ENCODE results near the gene DDX42. TPM values are rescaled to one million over a fixed set of nuclear protein-coding genes. Genes with fewer than 3 reads are reported as not detected.

DDX42 gene
- total RNA-seq, 1 donor from 2014 or later: 104 TPM

DNA sequence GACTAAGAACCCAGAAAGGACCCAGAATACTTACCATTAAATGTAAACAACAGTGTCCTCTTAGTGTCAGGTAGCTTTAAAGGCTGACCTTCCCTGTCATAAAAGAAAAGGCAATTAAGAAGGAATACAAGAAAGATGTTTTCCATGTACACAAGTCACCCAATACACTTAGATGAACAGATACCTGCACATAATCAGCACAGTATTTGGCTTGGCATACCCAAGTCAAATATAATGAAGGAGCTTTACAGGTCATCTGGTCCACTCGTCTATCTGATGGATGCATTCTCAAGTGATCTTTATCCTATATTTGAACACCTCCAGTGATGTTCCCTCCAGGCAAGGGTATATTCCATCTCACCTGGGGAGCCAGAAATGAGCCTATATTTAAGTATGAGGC is 21.3 kb upstream of the DDX42 start:
- H3K36me3 Mint-ChIP-seq: peaks cover 19% of the 10 kb centered on the region
- no peak overlapping the region for H3K4me3 ChIP-seq
- H3K4me1 Mint-ChIP-seq: no peaks in the 10 kb centered on the region

DNA sequence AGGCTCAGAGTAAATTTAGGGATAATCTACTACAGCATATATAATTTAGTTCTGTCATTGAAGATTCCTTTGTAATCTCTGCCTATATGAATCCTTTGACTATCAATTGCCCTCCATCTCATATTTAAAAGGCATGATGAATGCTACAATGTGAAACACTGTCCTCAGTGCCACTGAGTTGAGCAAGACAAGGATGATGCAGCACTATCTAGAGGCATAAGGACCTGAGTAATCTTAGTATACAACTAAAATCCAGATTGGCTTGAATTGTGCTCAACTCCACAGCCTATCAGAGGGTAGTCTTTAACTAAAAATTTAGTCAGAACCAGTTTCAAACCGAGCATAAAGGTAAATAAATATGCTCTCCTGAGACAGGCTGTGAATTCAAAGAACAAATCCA is 20.8 kb upstream of the DDX42 start:
- Histone ChIP-seq H2AFZ (replicated peaks) (no peak overlapping the region), H3F3A (ENCODE audit: low read depth) (peaks cover 3% of the 10 kb centered on the region), H3K36me3 (peaks cover 16% of the 10 kb centered on the region), H3K27me3 (no peaks in the 10 kb centered on the region), H3K4me2 (no peak overlapping the region), H4K20me1 (ENCODE audit: low read depth) (no peaks in the 10 kb centered on the region), H3K9me3 (ENCODE audit: low read depth) (no peaks in the 10 kb centered on the region), H3K4me1 (no peaks in the 10 kb centered on the region), H3K4me3 (no peak overlapping the region), H3K79me2 (ENCODE audit: low read depth) (no peaks in the 10 kb centered on the region), H3K27ac (no peak overlapping the region), H3K9ac (no peak overlapping the region)
- Mint-ChIP-seq H3K4me3 (no peak overlapping the region), H3K27me3 (ENCODE audit: insufficient read depth, low read depth) (no peaks in the 10 kb centered on the region), H3K27ac (no peak overlapping the region), H3K9me3 (no peaks in the 10 kb centered on the region), H3K4me1 (no peaks in the 10 kb centered on the region), H3K36me3 (peaks cover 19% of the 10 kb centered on the region)
- no peak for DNase-seq (ENCODE audit: low spot score)
- TF ChIP-seq, protein P1, sequence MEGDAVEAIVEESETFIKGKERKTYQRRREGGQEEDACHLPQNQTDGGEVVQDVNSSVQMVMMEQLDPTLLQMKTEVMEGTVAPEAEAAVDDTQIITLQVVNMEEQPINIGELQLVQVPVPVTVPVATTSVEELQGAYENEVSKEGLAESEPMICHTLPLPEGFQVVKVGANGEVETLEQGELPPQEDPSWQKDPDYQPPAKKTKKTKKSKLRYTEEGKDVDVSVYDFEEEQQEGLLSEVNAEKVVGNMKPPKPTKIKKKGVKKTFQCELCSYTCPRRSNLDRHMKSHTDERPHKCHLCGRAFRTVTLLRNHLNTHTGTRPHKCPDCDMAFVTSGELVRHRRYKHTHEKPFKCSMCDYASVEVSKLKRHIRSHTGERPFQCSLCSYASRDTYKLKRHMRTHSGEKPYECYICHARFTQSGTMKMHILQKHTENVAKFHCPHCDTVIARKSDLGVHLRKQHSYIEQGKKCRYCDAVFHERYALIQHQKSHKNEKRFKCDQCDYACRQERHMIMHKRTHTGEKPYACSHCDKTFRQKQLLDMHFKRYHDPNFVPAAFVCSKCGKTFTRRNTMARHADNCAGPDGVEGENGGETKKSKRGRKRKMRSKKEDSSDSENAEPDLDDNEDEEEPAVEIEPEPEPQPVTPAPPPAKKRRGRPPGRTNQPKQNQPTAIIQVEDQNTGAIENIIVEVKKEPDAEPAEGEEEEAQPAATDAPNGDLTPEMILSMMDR (IDR thresholded peaks at IDR 0.05): no peak
- TF ChIP-seq EZH2phosphoT487 (IDR thresholded peaks at IDR 0.05): no peak
- TF ChIP-seq EZH2 (IDR thresholded peaks at IDR 0.05): no peak

More for the DNA sequence above, 21.3 kb upstream of the DDX42 start:
- TF ChIP-seq, protein P1 (IDR thresholded peaks at IDR 0.05): no peak
- no peak for TF ChIP-seq EZH2phosphoT487 (IDR thresholded peaks at IDR 0.05)
- no peak for TF ChIP-seq EZH2 (IDR thresholded peaks at IDR 0.05)
- Histone ChIP-seq H3K27me3 (no peaks in the 10 kb centered on the region), H3K79me2 (ENCODE audit: low read depth) (no peaks in the 10 kb centered on the region), H4K20me1 (ENCODE audit: low read depth) (no peaks in the 10 kb centered on the region), H3F3A (ENCODE audit: low read depth) (peaks cover 3% of the 10 kb centered on the region), H3K4me2 (no peak overlapping the region), H3K9me3 (ENCODE audit: low read depth) (no peaks in the 10 kb centered on the region), H2AFZ (replicated peaks) (no peak overlapping the region), H3K9ac (no peak overlapping the region), H3K27ac (no peak overlapping the region), H3K36me3 (peaks cover 16% of the 10 kb centered on the region), H3K4me1 (no peaks in the 10 kb centered on the region)
- H3K27me3 Mint-ChIP-seq (ENCODE audit: insufficient read depth, low read depth): no peaks in the 10 kb centered on the region
- no peak overlapping the region for H3K4me3 Mint-ChIP-seq
- H3K27ac Mint-ChIP-seq: no peak overlapping the region
- DNase-seq (ENCODE audit: low spot score): no peak
- H3K9me3 Mint-ChIP-seq: no peaks in the 10 kb centered on the region

DNA sequence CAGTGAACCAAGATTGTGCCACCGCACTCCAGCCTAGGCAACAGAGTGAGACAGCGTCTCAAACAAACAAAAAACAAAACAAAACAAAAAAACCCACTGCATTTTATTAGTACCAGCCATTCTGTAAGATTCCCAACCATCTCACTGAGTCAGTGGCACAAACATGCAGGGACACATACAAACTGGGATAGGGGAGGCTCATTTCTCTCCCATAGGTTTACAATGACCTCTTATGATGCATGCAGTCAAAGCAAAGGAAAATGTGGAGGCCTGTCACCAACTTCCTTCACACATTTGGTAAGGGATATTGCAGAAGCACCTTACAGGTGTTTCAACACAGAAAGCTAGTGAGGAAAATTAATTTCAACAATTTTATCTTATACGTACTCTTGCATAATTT is 19.9 kb upstream of the DDX42 start:
- Mint-ChIP-seq H3K9me3 (no peaks in the 10 kb centered on the region), H3K4me1 (no peaks in the 10 kb centered on the region), H3K4me3 (no peak overlapping the region), H3K36me3 (peaks cover 16% of the 10 kb centered on the region), H3K27ac (no peak overlapping the region), H3K27me3 (ENCODE audit: insufficient read depth, low read depth) (no peaks in the 10 kb centered on the region)
- no peak for DNase-seq (ENCODE audit: low spot score)
- no peak overlapping the region for H3K27ac ChIP-seq
- TF ChIP-seq EZH2phosphoT487 (IDR thresholded peaks at IDR 0.05): no peak
- no peak for TF ChIP-seq EZH2 (IDR thresholded peaks at IDR 0.05)
- TF ChIP-seq, protein P1 (IDR thresholded peaks at IDR 0.05): no peak
- no peak overlapping the region for H3K4me3 ChIP-seq
- H3K27me3 ChIP-seq: no peaks in the 10 kb centered on the region
- peaks cover 3% of the 10 kb centered on the region for H3F3A ChIP-seq (ENCODE audit: low read depth)
- no peaks in the 10 kb centered on the region for H3K79me2 ChIP-seq (ENCODE audit: low read depth)
- no peaks in the 10 kb centered on the region for H3K4me1 ChIP-seq
- no peak overlapping the region for H2AFZ ChIP-seq (replicated peaks)
- no peaks in the 10 kb centered on the region for H4K20me1 ChIP-seq (ENCODE audit: low read depth)
- H3K9ac ChIP-seq: no peak overlapping the region
- H3K36me3 ChIP-seq: peaks cover 16% of the 10 kb centered on the region
- H3K4me2 ChIP-seq: no peak overlapping the region
- no peaks in the 10 kb centered on the region for H3K9me3 ChIP-seq (ENCODE audit: low read depth)
